Stimulated activated CD4-positive, alpha-beta T cell treated with anti-CD3 and anti-CD28 coated beads, Interleukin-1b, Interleukin-23, amount 100 ng/mL, for 1 hour (primary cell): ENCODE results near the gene ARHGEF39.

Experiments
- DNase-seq, 2 donors: peaks; one replicate each; pipeline ENCODE4 v3.0.0-alpha.2; 2020; ENCODE audit warnings: low read depth in 2 of 2

Gene ARHGEF39

GRCh38 chr9:35691334-35691650 is 26.3 kb upstream of the ARHGEF39 start:
- DNase-seq: no peak

- no peak for DNase-seq
These were observed 25.8 kb upstream of the ARHGEF39 start for GRCh38 chr9:35690614-35691333.

- DNase-seq: no peak
These were observed 25.3 kb upstream of the ARHGEF39 start for GRCh38 chr9:35690294-35690613.

GRCh38 chr9:35689542-35690293 is 24.7 kb upstream of the ARHGEF39 start, which contains the start of gene TPM2:
Gene TPM2, minus strand, starts transcription at chr9:35689925. Its CDS starts 108 bp downstream, at chr9:35689817.
- no peak for DNase-seq

- no peak for DNase-seq
These were observed 23.9 kb upstream of the ARHGEF39 start for GRCh38 chr9:35688558-35689541.

- DNase-seq: no peak
These were observed 23.1 kb upstream of the ARHGEF39 start for GRCh38 chr9:35687972-35688557.

GRCh38 chr9:35687306-35687705 is 22.3 kb upstream of the ARHGEF39 start:
- DNase-seq: no peak

GRCh38 chr9:35686222-35687203 is 21.5 kb upstream of the ARHGEF39 start:
- DNase-seq: no peak

- no peak for DNase-seq
These were observed 20.5 kb upstream of the ARHGEF39 start for GRCh38 chr9:35685506-35685905.

- DNase-seq: no peak
These were observed 19.9 kb upstream of the ARHGEF39 start for GRCh38 chr9:35684921-35685320.

- no peak for DNase-seq
These were observed 18.3 kb upstream of the ARHGEF39 start for GRCh38 chr9:35683323-35683722.

- no peak for DNase-seq
These were observed 17.7 kb upstream of the ARHGEF39 start for GRCh38 chr9:35682520-35683315.

- DNase-seq: no peak
These were observed 17.1 kb upstream of the ARHGEF39 start for GRCh38 chr9:35682051-35682450.

GRCh38 chr9:35681341-35682002 is 16.5 kb upstream of the ARHGEF39 start:
- no peak for DNase-seq

GRCh38 chr9:35680331-35681105 is 15.5 kb upstream of the ARHGEF39 start:
- no peak for DNase-seq

- DNase-seq: no peak
These were observed 14.9 kb upstream of the ARHGEF39 start for GRCh38 chr9:35679766-35680330.

GRCh38 chr9:35679091-35679490 is 14.1 kb upstream of the ARHGEF39 start:
- DNase-seq: no peak

GRCh38 chr9:35675732-35676392 is 10.9 kb upstream of the ARHGEF39 start:
- DNase-seq: no peak
